GM08714 (cell line): ENCODE results near the gene LMAN1.

Source experiments
- H3K4me3 ChIP-seq: fragments of 200-500 bp; sonication (Bioruptor generic); 2 replicates; pipeline ENCODE4 v1.5.1; 2014; ENCODE audit warnings: mild to moderate bottlenecking, low read length, inconsistent platforms
- ZNF274 ChIP-seq: IDR thresholded peaks from 2 replicates; pipeline ENCODE4 v1.6.1; 2012; ENCODE audit warnings: mild to moderate bottlenecking, low read depth, low read length

LMAN1 gene

GRCh38 chr18:59344996-59345395 lies 14.1 kb downstream of the LMAN1 start:
- TF ChIP-seq ZNF274: no peak
- H3K4me3 ChIP-seq: no peak overlapping the region

- H3K4me3 ChIP-seq: no peak overlapping the region
- TF ChIP-seq ZNF274: no peak
Observed at GRCh38 chr18:59343926-59344325, 15.1 kb downstream of the LMAN1 start.

- no peak overlapping the region for H3K4me3 ChIP-seq
- no peak for TF ChIP-seq ZNF274
Observed at GRCh38 chr18:59340817-59341216, 18.2 kb downstream of the LMAN1 start.

GRCh38 chr18:59340312-59340711 lies 18.8 kb downstream of the LMAN1 start:
- H3K4me3 ChIP-seq: no peak overlapping the region

GRCh38 chr18:59332986-59333385 lies 26.1 kb downstream of the LMAN1 start:
- no peak overlapping the region for H3K4me3 ChIP-seq
- no peak for TF ChIP-seq ZNF274

More at GRCh38 chr18:59340312-59340711, 18.8 kb downstream of the LMAN1 start:
- TF ChIP-seq ZNF274: no peak

- TF ChIP-seq ZNF274: no peak
- H3K4me3 ChIP-seq: no peak overlapping the region
Observed at GRCh38 chr18:59328683-59329082, 30.4 kb downstream of the LMAN1 start.

GRCh38 chr18:59325965-59326364 lies 33.1 kb downstream of the LMAN1 start:
- TF ChIP-seq ZNF274: no peak
- H3K4me3 ChIP-seq: no peak overlapping the region

- no peak overlapping the region for H3K4me3 ChIP-seq
- no peak for TF ChIP-seq ZNF274
Observed at GRCh38 chr18:59324623-59324971, 34.5 kb downstream of the LMAN1 start.

- TF ChIP-seq ZNF274: no peak
Observed at GRCh38 chr18:59323931-59324622, 35.0 kb downstream of the LMAN1 start.

GRCh38 chr18:59318460-59319050 lies 40.5 kb downstream of the LMAN1 start, which contains the start of gene CPLX4:
TSS of gene CPLX4 (minus strand) at chr18:59318649. CDS start at chr18:59318462, 187 bp downstream.
- TF ChIP-seq ZNF274: no peak
- H3K4me3 ChIP-seq: no peak within 1 kb of the TSS

More at GRCh38 chr18:59323931-59324622, 35.0 kb downstream of the LMAN1 start:
- no peak overlapping the region for H3K4me3 ChIP-seq

- TF ChIP-seq ZNF274: no peak
Observed at GRCh38 chr18:59311631-59312030, 47.4 kb downstream of the LMAN1 start.

GRCh38 chr18:59308938-59309260 lies 50.2 kb downstream of the LMAN1 start:
- no peak overlapping the region for H3K4me3 ChIP-seq
- no peak for TF ChIP-seq ZNF274

More at GRCh38 chr18:59311631-59312030, 47.4 kb downstream of the LMAN1 start:
- no peak overlapping the region for H3K4me3 ChIP-seq

- H3K4me3 ChIP-seq: no peak overlapping the region
- TF ChIP-seq ZNF274: no peak
Observed at GRCh38 chr18:59308248-59308937, 50.7 kb downstream of the LMAN1 start.

- no peak overlapping the region for H3K4me3 ChIP-seq
- TF ChIP-seq ZNF274: no peak
Observed at GRCh38 chr18:59306640-59307039, 52.4 kb downstream of the LMAN1 start.

GRCh38 chr18:59305295-59305694 lies 53.8 kb downstream of the LMAN1 start:
- TF ChIP-seq ZNF274: no peak
- no peak overlapping the region for H3K4me3 ChIP-seq

GRCh38 chr18:59303656-59304195 lies 55.3 kb downstream of the LMAN1 start:
- no peak for TF ChIP-seq ZNF274
- H3K4me3 ChIP-seq: no peak overlapping the region
